HepG2 (cell line): ENCODE measurements around the gene CSNK1D. TPM values are rescaled to one million over a fixed set of nuclear protein-coding genes. Genes with fewer than 3 reads are reported as not detected.

Experiments used
- ARNT ChIP-seq: fragments of 450-650 bp; IDR thresholded peaks from 2 replicates; pipeline ENCODE4 v1.6.1; 2017
- CEBPB ChIP-seq: IDR thresholded peaks from 2 replicates; pipeline ENCODE4 v1.6.1; 2011; ENCODE audit warnings: low read depth, low read length, improper control_type of control experiment, borderline replicate concordance
- CTCF ChIP-seq: sonication (generic); formaldehyde crosslinking; IDR thresholded peaks from 2 replicates; pipeline ENCODE4 v1.5.0; 2020; ENCODE audit warnings: mild to moderate bottlenecking, missing genetic modification reagents, moderate library complexity
- DDIT3 ChIP-seq: sonication (generic); formaldehyde crosslinking; IDR thresholded peaks from 2 replicates; pipeline ENCODE4 v1.4.0; 2020; ENCODE audit warnings: mild to moderate bottlenecking, missing genetic modification reagents
- FOXJ3 ChIP-seq: sonication (generic); formaldehyde crosslinking; IDR thresholded peaks from 2 replicates; pipeline ENCODE4 v1.4.0; 2020; ENCODE audit warnings: missing genetic modification reagents, mild to moderate bottlenecking, borderline replicate concordance
- GFI1 ChIP-seq: sonication (generic); formaldehyde crosslinking; IDR thresholded peaks from 2 replicates; pipeline ENCODE4 v1.5.0; 2020; ENCODE audit warnings: missing genetic modification reagents, mild to moderate bottlenecking, borderline replicate concordance
- NCOA1 ChIP-seq: sonication (generic); formaldehyde crosslinking; IDR thresholded peaks from 2 replicates; pipeline ENCODE4 v1.9.0; 2021; ENCODE audit warnings: missing genetic modification reagents
- SAP130 ChIP-seq: IDR thresholded peaks from 2 replicates; pipeline ENCODE4 v1.6.1; 2016; ENCODE audit warnings: low read depth
- SCMH1 ChIP-seq: sonication (generic); formaldehyde crosslinking; IDR thresholded peaks from 2 replicates; pipeline ENCODE4 v1.9.0; 2021; ENCODE audit warnings: missing genetic modification reagents, mild to moderate bottlenecking, borderline replicate concordance
- SNRNP70 ChIP-seq: fragments of 200-400 bp; formaldehyde crosslinking; IDR thresholded peaks from 2 replicates; pipeline ENCODE4 v1.6.1; 2017; ENCODE audit warnings: mild to moderate bottlenecking, low read depth, low read length, moderate library complexity
- STAG1 ChIP-seq: sonication (generic); formaldehyde crosslinking; IDR thresholded peaks from 2 replicates; pipeline ENCODE4 v1.4.0; 2020; ENCODE audit warnings: missing genetic modification reagents
- TRIM22 ChIP-seq: fragments of 450-650 bp; IDR thresholded peaks from 2 replicates; pipeline ENCODE4 v1.6.1; 2017
- ZFP41 ChIP-seq: sonication (generic); formaldehyde crosslinking; IDR thresholded peaks from 2 replicates; pipeline ENCODE4 v1.4.0; 2020; ENCODE audit warnings: mild to moderate bottlenecking, missing genetic modification reagents, borderline replicate concordance
- ZNF17 ChIP-seq: sonication (generic); formaldehyde crosslinking; IDR thresholded peaks from 2 replicates; pipeline ENCODE4 v1.5.0; 2020; ENCODE audit warnings: mild to moderate bottlenecking, missing genetic modification reagents
- ZNF253 ChIP-seq: sonication (generic); formaldehyde crosslinking; IDR thresholded peaks from 2 replicates; pipeline ENCODE4 v1.8.0; 2022; ENCODE audit warnings: mild to moderate bottlenecking, missing genetic modification reagents, borderline replicate concordance
- ZNF569 ChIP-seq: sonication (generic); formaldehyde crosslinking; IDR thresholded peaks from 2 replicates; pipeline ENCODE4 v1.5.0; 2020; ENCODE audit warnings: mild to moderate bottlenecking, missing genetic modification reagents, moderate library complexity, borderline replicate concordance
- polyA plus RNA-seq, 8 experiments: library from polyadenylated mRNA; depleted of rRNA in 3 of 8; stranded (reverse) in 7 of 8; unstranded in 1 of 8; fragments of >200 nt; fragmentation: Illumina TruSeq in 4 of 8; extraction: Trizol in 4 of 8; gene quantifications; 2 replicates each; pipeline versions ENCODE4 v1.2.1 to v1.2.3, GENCODE V29; 2011 to 2016; ENCODE audit warnings: low read depth in 4 of 8, missing spikeins in 1 of 8, mixed read lengths in 1 of 8; ENCODE audit not compliant: insufficient read depth in 1 of 8
- total RNA-seq, 5 experiments: library from RNA; depleted of rRNA; stranded (reverse); fragments of >200 nt; fragmentation: Illumina TruSeq; extraction: Trizol; gene quantifications; 2 replicates each; pipeline ENCODE4 v1.2.3, GENCODE V29; 2016; ENCODE audit warnings: low read depth in 1 of 5
- TF ChIP-seq, protein P1 (sequence below): sonication (generic); formaldehyde crosslinking; conservative IDR thresholded peaks from 2 replicates; pipeline ENCODE4 v1.4.0; 2020; ENCODE audit warnings: mild to moderate bottlenecking, missing genetic modification reagents, moderate library complexity
- TF ChIP-seq, protein P2 (sequence below): sonication (generic); formaldehyde crosslinking; IDR thresholded peaks from 2 replicates; pipeline ENCODE4 v1.8.0; 2022; ENCODE audit warnings: missing genetic modification reagents, low read depth, mild to moderate bottlenecking, borderline replicate concordance
- TF ChIP-seq, protein P3 (sequence below): sonication (generic); formaldehyde crosslinking; IDR thresholded peaks from 2 replicates; pipeline ENCODE4 v1.4.0; 2020; ENCODE audit warnings: missing genetic modification reagents, mild to moderate bottlenecking, borderline replicate concordance

Gene CSNK1D
- total and polyA plus RNA-seq, 2 of the 13 experiments (the other 11 are each of a cell fraction or from before 2014, with no cell fraction given) = 31.5 to 128 TPM

GRCh38 chr17:82226809-82227628 lies 46.5 kb downstream of the CSNK1D start (continued):
- TF ChIP-seq TRIM22 (no peak), NCOA1 (CRISPR knock-in tag) (no peak), SCMH1 (CRISPR knock-in tag) (no peak), FOXJ3 (CRISPR knock-in tag) (no peak), STAG1 (CRISPR knock-in tag) (no peak), SAP130 (peak; percentile 74), ARNT (no peak), CEBPB (no peak), ZFP41 (CRISPR knock-in tag) (no peak), SNRNP70 (no peak), ZNF17 (CRISPR knock-in tag) (no peak), ZNF569 (CRISPR knock-in tag) (no peak), DDIT3 (CRISPR knock-in tag) (no peak), GFI1 (CRISPR knock-in tag) (0 out of 2 replicates have a peak, but pooled peaks have one; percentile 30), ZNF253 (CRISPR knock-in tag) (no peak), CTCF (peak; percentile 19; the same call in 1 of the 2 replicates)
- TF ChIP-seq, protein P1, sequence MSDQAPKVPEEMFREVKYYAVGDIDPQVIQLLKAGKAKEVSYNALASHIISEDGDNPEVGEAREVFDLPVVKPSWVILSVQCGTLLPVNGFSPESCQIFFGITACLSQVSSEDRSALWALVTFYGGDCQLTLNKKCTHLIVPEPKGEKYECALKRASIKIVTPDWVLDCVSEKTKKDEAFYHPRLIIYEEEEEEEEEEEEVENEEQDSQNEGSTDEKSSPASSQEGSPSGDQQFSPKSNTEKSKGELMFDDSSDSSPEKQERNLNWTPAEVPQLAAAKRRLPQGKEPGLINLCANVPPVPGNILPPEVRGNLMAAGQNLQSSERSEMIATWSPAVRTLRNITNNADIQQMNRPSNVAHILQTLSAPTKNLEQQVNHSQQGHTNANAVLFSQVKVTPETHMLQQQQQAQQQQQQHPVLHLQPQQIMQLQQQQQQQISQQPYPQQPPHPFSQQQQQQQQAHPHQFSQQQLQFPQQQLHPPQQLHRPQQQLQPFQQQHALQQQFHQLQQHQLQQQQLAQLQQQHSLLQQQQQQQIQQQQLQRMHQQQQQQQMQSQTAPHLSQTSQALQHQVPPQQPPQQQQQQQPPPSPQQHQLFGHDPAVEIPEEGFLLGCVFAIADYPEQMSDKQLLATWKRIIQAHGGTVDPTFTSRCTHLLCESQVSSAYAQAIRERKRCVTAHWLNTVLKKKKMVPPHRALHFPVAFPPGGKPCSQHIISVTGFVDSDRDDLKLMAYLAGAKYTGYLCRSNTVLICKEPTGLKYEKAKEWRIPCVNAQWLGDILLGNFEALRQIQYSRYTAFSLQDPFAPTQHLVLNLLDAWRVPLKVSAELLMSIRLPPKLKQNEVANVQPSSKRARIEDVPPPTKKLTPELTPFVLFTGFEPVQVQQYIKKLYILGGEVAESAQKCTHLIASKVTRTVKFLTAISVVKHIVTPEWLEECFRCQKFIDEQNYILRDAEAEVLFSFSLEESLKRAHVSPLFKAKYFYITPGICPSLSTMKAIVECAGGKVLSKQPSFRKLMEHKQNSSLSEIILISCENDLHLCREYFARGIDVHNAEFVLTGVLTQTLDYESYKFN (CRISPR knock-in tag) = peak; percentile 88
- TF ChIP-seq, protein P2, sequence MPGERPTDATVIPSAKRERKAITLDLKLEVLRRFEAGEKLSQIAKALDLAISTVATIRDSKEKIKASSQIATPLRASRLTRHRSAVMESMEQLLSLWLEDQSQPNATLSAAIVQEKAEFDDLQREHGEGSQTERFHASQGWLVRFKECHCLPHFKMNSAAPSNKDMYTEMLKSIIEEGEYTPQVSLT (CRISPR knock-in tag) = no peak
- TF ChIP-seq, protein P3, sequence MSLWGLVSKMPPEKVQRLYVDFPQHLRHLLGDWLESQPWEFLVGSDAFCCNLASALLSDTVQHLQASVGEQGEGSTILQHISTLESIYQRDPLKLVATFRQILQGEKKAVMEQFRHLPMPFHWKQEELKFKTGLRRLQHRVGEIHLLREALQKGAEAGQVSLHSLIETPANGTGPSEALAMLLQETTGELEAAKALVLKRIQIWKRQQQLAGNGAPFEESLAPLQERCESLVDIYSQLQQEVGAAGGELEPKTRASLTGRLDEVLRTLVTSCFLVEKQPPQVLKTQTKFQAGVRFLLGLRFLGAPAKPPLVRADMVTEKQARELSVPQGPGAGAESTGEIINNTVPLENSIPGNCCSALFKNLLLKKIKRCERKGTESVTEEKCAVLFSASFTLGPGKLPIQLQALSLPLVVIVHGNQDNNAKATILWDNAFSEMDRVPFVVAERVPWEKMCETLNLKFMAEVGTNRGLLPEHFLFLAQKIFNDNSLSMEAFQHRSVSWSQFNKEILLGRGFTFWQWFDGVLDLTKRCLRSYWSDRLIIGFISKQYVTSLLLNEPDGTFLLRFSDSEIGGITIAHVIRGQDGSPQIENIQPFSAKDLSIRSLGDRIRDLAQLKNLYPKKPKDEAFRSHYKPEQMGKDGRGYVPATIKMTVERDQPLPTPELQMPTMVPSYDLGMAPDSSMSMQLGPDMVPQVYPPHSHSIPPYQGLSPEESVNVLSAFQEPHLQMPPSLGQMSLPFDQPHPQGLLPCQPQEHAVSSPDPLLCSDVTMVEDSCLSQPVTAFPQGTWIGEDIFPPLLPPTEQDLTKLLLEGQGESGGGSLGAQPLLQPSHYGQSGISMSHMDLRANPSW (CRISPR knock-in tag) = no peak
